ENCODE data around the gene OR1J1.

- TF ChIP-seq CTCF (IDR thresholded peaks at IDR 0.05) (no peak), POLR2A (IDR thresholded peaks at IDR 0.05) (no peak)
These were observed 2.0 kb downstream of the OR1J1 start for GRCh38 chr9:122475717-122476116.
